ENCODE results near the gene PLEKHM3. TPM values are rescaled to one million over a fixed set of nuclear protein-coding genes. Genes with fewer than 3 reads are reported as not detected.
A peak's percentile ranks its signal among the peaks of the same experiment; 100 is the strongest.

Gene PLEKHM3
- total and polyA plus RNA-seq, 2 of the 13 experiments (the other 11 are each of a cell fraction or from before 2014, with no cell fraction given): 4.5 to 4.7 TPM

DNA sequence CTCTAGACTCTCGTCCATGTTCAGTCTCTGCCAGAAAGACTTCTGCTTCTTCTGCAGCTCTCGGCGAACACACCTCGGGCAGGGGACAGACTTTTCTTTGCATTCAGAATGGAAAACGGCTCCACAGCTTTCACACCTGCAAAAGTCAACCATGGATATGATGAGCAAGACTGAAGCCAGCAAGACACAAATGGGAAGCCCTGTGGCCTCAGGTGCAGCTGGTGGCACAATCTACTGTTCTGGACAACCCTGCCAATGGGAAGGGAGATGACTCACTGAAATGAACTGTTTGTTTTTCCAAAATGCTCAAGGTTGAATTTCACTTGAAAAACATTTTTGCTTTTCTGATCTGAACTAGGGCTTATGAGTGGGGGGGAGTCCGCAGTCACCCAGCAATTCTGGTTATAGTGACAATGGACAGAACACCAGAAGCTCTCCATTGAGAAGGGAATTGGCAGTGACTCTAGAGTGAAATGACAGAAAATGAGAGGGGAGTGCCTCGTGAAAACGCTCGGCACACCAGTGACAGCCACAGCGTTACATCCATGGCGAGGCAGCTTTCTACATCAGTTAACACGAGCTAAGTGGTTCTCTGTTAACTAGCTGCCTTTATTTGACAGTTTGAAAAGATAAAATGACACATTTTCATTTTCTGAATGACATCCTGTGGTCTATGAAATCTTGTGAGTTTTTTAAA is 196.8 kb downstream of the PLEKHM3 start (continued):
- TF ChIP-seq, protein P1, sequence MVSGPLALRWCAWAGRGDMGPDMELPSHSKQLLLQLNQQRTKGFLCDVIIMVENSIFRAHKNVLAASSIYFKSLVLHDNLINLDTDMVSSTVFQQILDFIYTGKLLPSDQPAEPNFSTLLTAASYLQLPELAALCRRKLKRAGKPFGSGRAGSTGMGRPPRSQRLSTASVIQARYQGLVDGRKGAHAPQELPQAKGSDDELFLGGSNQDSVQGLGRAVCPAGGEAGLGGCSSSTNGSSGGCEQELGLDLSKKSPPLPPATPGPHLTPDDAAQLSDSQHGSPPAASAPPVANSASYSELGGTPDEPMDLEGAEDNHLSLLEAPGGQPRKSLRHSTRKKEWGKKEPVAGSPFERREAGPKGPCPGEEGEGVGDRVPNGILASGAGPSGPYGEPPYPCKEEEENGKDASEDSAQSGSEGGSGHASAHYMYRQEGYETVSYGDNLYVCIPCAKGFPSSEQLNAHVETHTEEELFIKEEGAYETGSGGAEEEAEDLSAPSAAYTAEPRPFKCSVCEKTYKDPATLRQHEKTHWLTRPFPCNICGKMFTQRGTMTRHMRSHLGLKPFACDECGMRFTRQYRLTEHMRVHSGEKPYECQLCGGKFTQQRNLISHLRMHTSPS (CRISPR knock-in tag; IDR thresholded peaks at IDR 0.05; ENCODE audit: low read depth): peak; percentile 81
- TF ChIP-seq HMG20B (CRISPR knock-in tag; conservative IDR thresholded peaks at IDR 0.05) (0 out of 2 replicates have a peak, but pooled peaks have one; percentile 45), FOXM1 (CRISPR knock-in tag; IDR thresholded peaks at IDR 0.05) (no peak), ARHGAP35 (CRISPR knock-in tag; IDR thresholded peaks at IDR 0.05; ENCODE audit: borderline replicate concordance) (no peak), GATAD1 (CRISPR knock-in tag; IDR thresholded peaks at IDR 0.05) (peak; percentile 37; the same call in 1 of the 2 replicates), SOX5 (CRISPR knock-in tag; IDR thresholded peaks at IDR 0.05; ENCODE audit: borderline replicate concordance) (peak; percentile 94), RFX5 (IDR thresholded peaks at IDR 0.05; ENCODE audit: low read depth, low read length) (0 out of 2 replicates have a peak, but pooled peaks have one; percentile 17), AHR (CRISPR knock-in tag; IDR thresholded peaks at IDR 0.05) (no peak), ZBTB42 (CRISPR knock-in tag; IDR thresholded peaks at IDR 0.05) (no peak), MED8 (CRISPR knock-in tag; IDR thresholded peaks at IDR 0.05; ENCODE audit: insufficient replicate concordance) (peak; percentile 30), ERF (CRISPR knock-in tag; IDR thresholded peaks at IDR 0.05) (peak; percentile 37; the same call in 1 of the 2 replicates), ZNF749 (CRISPR knock-in tag; IDR thresholded peaks at IDR 0.05; ENCODE audit: borderline replicate concordance) (peak; percentile 62; the same call in 1 of the 2 replicates), ZNF878 (CRISPR knock-in tag; IDR thresholded peaks at IDR 0.05) (peak; percentile 62; the same call in 1 of the 2 replicates), FOXP1 (IDR thresholded peaks at IDR 0.05) (no peak; the same call in 1 of the 2 replicates), FOXP1 (CRISPR knock-in tag; IDR thresholded peaks at IDR 0.05) (peak; percentile 81), AHDC1 (CRISPR knock-in tag; IDR thresholded peaks at IDR 0.05; ENCODE audit: borderline replicate concordance) (peak; percentile 94), GATAD2A (CRISPR knock-in tag; IDR thresholded peaks at IDR 0.05) (peak; percentile 98), ZNF256 (CRISPR knock-in tag; conservative IDR thresholded peaks at IDR 0.05) (no peak), ZFY (CRISPR knock-in tag; IDR thresholded peaks at IDR 0.05) (peak; percentile 38; the same call in 1 of the 2 replicates)
- TF ChIP-seq, protein P2, sequence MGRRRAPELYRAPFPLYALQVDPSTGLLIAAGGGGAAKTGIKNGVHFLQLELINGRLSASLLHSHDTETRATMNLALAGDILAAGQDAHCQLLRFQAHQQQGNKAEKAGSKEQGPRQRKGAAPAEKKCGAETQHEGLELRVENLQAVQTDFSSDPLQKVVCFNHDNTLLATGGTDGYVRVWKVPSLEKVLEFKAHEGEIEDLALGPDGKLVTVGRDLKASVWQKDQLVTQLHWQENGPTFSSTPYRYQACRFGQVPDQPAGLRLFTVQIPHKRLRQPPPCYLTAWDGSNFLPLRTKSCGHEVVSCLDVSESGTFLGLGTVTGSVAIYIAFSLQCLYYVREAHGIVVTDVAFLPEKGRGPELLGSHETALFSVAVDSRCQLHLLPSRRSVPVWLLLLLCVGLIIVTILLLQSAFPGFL (CRISPR knock-in tag; IDR thresholded peaks at IDR 0.05): no peak
- TF ChIP-seq, protein P3, sequence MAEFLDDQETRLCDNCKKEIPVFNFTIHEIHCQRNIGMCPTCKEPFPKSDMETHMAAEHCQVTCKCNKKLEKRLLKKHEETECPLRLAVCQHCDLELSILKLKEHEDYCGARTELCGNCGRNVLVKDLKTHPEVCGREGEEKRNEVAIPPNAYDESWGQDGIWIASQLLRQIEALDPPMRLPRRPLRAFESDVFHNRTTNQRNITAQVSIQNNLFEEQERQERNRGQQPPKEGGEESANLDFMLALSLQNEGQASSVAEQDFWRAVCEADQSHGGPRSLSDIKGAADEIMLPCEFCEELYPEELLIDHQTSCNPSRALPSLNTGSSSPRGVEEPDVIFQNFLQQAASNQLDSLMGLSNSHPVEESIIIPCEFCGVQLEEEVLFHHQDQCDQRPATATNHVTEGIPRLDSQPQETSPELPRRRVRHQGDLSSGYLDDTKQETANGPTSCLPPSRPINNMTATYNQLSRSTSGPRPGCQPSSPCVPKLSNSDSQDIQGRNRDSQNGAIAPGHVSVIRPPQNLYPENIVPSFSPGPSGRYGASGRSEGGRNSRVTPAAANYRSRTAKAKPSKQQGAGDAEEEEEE (CRISPR knock-in tag; IDR thresholded peaks at IDR 0.05; ENCODE audit: borderline replicate concordance): no peak

Data from HepG2 (cell line).